Adipose tissue (tissue), 3 donors: ENCODE data around the gene TXNDC12. TPM values are rescaled to one million over a fixed set of nuclear protein-coding genes. Genes with fewer than 3 reads are reported as not detected.

ENCODE experiments used
- polyA plus RNA-seq, 3 donors: library from polyadenylated mRNA; stranded (reverse); fragments of 200-250 nt; gene quantifications; one replicate each; pipeline ENCODE4 v1.2.3, GENCODE V29; 2013
- donor health status: healthy with polysubstance abuse.
- donor health status: Bipolar disorder and iron deficiency.
- donor health status: healthy.

TXNDC12 gene
- polyA plus RNA-seq, 3 donors, result 23.4 to 27.6 (median 25.6) TPM

Other genes starting within 250 kb of the TXNDC12 start
- 10 to 100 TPM; 51.4 to 82.0 (median 70.0) TPM for gene NRDC, start 176.5 kb downstream of the TXNDC12 start, polyA plus RNA-seq
- gene RAB3B, start 64.5 kb downstream of the TXNDC12 start, polyA plus RNA-seq, result under 1 TPM; under 0.01 to 0.56 (median 0.03) TPM
- 10 to 100 TPM in 1 of 3 donors, 1 to 10 TPM in 2; 3.8 to 13.7 (median 4.8) TPM for gene KTI12, start 21.4 kb downstream of the TXNDC12 start, polyA plus RNA-seq
- gene BTF3L4, start 1.1 kb upstream of the TXNDC12 start, polyA plus RNA-seq, result 10 to 100 TPM; 26.2 to 57.7 (median 44.6) TPM
- gene ZFYVE9, start 86.9 kb upstream of the TXNDC12 start, polyA plus RNA-seq, result 10 to 100 TPM in 2 of 3 donors, 1 to 10 TPM in 1; 7.4 to 13.4 (median 10.1) TPM